ENCODE results near the gene ARHGEF10L.

The ARHGEF10L gene

GRCh38 chr1:17643861-17644703, 104.6 kb downstream of the ARHGEF10L start:
- no peak for DNase-seq (ENCODE audit: low spot score)
- no peak for TF ChIP-seq CTCF (IDR thresholded peaks at IDR 0.05; ENCODE audit: extremely low read depth, missing control alignments)

- TF ChIP-seq CTCF (IDR thresholded peaks at IDR 0.05; ENCODE audit: extremely low read depth, missing control alignments) = no peak
- no peak for DNase-seq (ENCODE audit: low spot score)
These were observed 105.8 kb downstream of the ARHGEF10L start for GRCh38 chr1:17645068-17645911.

- DNase-seq (ENCODE audit: low spot score) = no peak
- TF ChIP-seq CTCF (IDR thresholded peaks at IDR 0.05; ENCODE audit: extremely low read depth, missing control alignments) = no peak
These were observed 107.2 kb downstream of the ARHGEF10L start for GRCh38 chr1:17646444-17647280.

GRCh38 chr1:17648457-17649145, 109.1 kb downstream of the ARHGEF10L start:
- TF ChIP-seq CTCF (IDR thresholded peaks at IDR 0.05; ENCODE audit: extremely low read depth, missing control alignments) = no peak
- no peak for DNase-seq (ENCODE audit: low spot score)

- TF ChIP-seq CTCF (IDR thresholded peaks at IDR 0.05; ENCODE audit: extremely low read depth, missing control alignments) = no peak
These were observed 110.0 kb downstream of the ARHGEF10L start for GRCh38 chr1:17649371-17650106.

GRCh38 chr1:17653276-17653675, 113.8 kb downstream of the ARHGEF10L start:
- DNase-seq (ENCODE audit: low spot score) = no peak
- TF ChIP-seq CTCF (IDR thresholded peaks at IDR 0.05; ENCODE audit: extremely low read depth, missing control alignments) = no peak

More at GRCh38 chr1:17649371-17650106, 110.0 kb downstream of the ARHGEF10L start:
- DNase-seq (ENCODE audit: low spot score) = no peak

Data from GM20000 (cell line).